GM10248 (cell line): ENCODE data around the gene CD28.

Experiments used
- CTCF ChIA-PET: fragments of 300-600 bp; sonication (Branson Sonifier 250); formaldehyde crosslinking; extraction: SDS; loops from one replicate; lab custom pipeline; 2021; ENCODE audit warnings: antibody characterized with exemption; lab: Yijun Ruan, JAX
- POLR2A ChIA-PET: fragments of 350-650 bp; sonication (Branson Sonifier 250); formaldehyde crosslinking; extraction: SDS; loops from one replicate; lab custom pipeline; 2020; ENCODE audit warnings: antibody characterized with exemption; lab: Yijun Ruan, JAX
- DNase-seq: peaks from one replicate; pipeline ENCODE4 v3.0.0; 2012; ENCODE audit errors: extremely low spot score
- TF ChIP-seq, protein P1 (sequence below): IDR thresholded peaks from 2 replicates; pipeline ENCODE4 v1.5.1; 2012; ENCODE audit warnings: mild to moderate bottlenecking, low read depth; ENCODE audit errors: extremely low read depth, missing control alignments, control extremely low read depth

CD28 gene

GRCh38 chr2:203744091-203744490, 37.7 kb downstream of the CD28 start:
- no peak for DNase-seq
- TF ChIP-seq, protein P1, sequence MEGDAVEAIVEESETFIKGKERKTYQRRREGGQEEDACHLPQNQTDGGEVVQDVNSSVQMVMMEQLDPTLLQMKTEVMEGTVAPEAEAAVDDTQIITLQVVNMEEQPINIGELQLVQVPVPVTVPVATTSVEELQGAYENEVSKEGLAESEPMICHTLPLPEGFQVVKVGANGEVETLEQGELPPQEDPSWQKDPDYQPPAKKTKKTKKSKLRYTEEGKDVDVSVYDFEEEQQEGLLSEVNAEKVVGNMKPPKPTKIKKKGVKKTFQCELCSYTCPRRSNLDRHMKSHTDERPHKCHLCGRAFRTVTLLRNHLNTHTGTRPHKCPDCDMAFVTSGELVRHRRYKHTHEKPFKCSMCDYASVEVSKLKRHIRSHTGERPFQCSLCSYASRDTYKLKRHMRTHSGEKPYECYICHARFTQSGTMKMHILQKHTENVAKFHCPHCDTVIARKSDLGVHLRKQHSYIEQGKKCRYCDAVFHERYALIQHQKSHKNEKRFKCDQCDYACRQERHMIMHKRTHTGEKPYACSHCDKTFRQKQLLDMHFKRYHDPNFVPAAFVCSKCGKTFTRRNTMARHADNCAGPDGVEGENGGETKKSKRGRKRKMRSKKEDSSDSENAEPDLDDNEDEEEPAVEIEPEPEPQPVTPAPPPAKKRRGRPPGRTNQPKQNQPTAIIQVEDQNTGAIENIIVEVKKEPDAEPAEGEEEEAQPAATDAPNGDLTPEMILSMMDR, result no peak
- ChIA-PET POLR2A (no interaction called here), CTCF (interaction anchor here (0.9 to 2.3 kb wide), 7 partner anchors 11 to 39 kb away, joined by 3 to 9 read pairs (median 3); no protein-coding TSS in a partner anchor)

GRCh38 chr2:203745267-203745666, 38.8 kb downstream of the CD28 start:
- TF ChIP-seq, protein P1, result no peak
- ChIA-PET POLR2A (no interaction called here), CTCF (interaction anchor here (0.9 to 1.5 kb wide), 3 partner anchors 25 to 70 kb away, joined by 3 to 4 read pairs (median 3); no protein-coding TSS in a partner anchor)
- no peak for DNase-seq

DNA sequence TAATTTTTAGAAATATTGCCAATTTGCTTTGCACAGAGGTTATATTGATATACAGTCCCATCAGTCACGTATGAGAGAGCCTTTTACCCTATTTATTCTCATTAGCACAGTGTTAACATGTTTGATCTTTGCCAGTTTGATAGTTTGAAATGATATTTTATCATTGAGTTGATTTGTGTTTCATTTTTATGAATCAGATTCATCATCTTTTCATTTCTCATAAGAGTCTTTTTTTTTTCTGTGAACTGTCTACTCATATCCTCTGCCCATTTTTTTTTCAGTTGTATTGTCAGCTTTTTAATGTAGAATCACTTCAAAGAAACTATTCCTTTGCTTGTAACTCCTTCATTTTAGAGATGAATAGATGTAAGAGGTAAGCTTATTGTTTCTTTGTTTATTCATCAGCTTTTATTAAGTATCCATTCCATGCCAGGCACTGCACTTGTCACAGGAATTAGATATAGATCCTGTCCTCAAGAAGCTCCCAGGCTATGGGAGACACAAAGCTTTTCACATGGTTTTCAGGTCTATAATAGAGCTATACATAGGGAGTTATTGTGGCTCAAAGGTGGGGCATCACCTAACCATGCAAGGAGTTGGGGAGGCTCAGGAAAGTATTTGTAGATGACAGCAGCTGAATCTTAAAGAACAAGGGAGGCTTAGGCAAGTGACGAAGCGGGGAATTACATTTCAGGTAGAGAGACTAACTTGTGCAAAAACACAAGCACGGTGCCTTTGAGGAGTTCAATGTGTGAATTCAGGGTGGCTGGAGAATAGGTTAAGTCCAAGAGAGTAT, 42.1 kb downstream of the CD28 start:
- POLR2A ChIA-PET, result no interaction called here
- CTCF ChIA-PET, result interaction anchor here (1.0 to 2.9 kb wide), 7 partner anchors 8 to 120 kb away, joined by 3 to 9 read pairs (median 5); no protein-coding TSS in a partner anchor
- no peak for DNase-seq
- TF ChIP-seq, protein P1, result no peak

DNA sequence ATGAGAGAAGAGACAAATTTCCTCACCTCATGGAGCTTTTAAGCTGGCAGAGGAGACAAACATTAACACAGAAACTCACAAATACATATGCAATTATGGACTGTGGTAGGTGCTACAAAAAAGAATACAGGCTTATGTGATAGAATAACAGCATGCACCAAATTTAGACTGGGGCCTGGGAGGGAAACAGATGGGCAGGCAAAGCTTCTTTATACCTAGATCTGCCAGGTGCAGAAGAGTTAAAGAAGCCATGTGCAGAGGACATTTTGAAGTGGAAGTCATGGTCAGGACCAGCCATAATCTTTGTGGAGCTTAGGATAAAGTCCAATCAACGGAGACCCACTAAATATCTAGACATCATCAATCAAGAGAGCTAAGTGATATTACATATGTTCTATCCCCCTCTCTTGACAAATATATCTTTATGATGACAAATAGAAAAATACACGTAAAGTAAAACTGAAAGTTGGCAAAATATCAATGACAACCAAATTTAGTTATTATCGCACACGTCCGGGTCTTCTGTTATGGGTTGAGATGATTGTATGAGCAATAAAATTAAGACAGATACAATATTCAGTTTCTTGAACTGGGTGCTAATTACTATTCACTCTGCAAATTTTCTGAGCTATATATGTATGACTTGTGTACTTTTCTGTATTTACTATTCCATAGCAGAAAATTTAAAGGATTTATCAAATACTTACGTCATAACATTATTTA, 44.1 kb downstream of the CD28 start:
- DNase-seq, result no peak
- POLR2A ChIA-PET, result no interaction called here
- CTCF ChIA-PET, result interaction anchor here (1.1 to 2.9 kb wide), 5 partner anchors 10 to 287 kb away, joined by 3 to 9 read pairs (median 4); no protein-coding TSS in a partner anchor
- TF ChIP-seq, protein P1, result no peak

DNA sequence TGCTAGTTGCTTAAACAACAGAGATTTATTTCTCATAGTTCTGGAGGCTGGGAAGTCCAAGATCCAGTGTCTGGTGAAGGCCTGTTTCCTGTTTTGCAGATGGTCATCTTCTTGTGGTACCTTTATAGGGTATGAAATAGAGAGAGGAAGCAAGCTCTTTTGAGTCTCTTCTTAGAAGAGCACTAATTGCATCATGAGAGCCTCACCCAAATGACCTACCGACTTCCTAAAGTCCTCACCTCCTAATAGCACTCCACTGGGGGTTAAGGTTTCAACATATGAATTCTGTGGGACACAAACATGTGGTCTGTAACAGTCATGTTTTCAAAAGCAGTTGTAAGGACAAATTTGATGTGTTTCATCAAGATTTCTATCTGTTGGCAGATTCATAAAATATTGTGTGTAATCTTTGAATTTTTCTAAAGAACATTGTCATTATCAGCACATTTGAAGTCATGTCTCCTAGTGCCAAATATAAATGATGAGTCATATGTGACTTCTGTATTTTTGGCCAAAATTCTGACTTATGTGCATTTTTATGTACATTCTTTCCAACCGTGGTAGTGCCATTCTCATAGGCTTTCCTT, 45.3 kb downstream of the CD28 start:
- ChIA-PET POLR2A (no interaction called here), CTCF (interaction anchor here (1.3 kb wide), 1 partner anchor 12 kb away, joined by 4 read pairs; no protein-coding TSS in a partner anchor)
- TF ChIP-seq, protein P1, result no peak
- DNase-seq, result no peak

DNA sequence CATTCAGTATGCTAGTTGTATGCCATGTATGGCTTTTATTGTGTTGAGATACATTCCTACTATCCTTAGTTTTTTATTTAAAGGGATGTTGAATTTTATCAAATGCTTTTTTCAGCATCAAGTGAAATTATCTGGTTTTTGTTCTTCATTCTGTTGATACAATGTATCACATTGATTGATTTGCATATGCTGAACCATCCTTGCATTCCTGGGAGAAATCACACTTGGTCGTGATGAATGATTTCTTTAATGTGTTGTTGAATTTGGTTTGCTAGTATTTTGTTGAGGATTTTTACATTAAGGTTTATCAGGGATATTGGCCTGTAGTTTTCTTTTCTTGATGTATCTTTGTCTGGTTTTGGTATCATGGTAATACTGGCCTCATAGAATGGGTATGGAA, 49.7 kb downstream of the CD28 start:
- TF ChIP-seq, protein P1, result no peak
- POLR2A ChIA-PET, result no interaction called here
- CTCF ChIA-PET, result no interaction called here
- DNase-seq, result no peak
